OCI-LY7 (cell line): Measurements from ENCODE around the gene GNB1L.

Source experiments
- CTCF ChIP-seq: fragments of 200-600 bp; sonication (generic); conservative IDR thresholded peaks from 2 replicates; pipeline ENCODE4 v1.5.1; 2014; ENCODE audit warnings: mild to moderate bottlenecking, antibody characterized with exemption, low read length, moderate library complexity, mixed read lengths
- EZH2phosphoT487 ChIP-seq: fragments of 200-600 bp; sonication (generic); IDR thresholded peaks from 2 replicates; pipeline ENCODE4 v1.6.1; 2018; ENCODE audit warnings: low read depth, borderline replicate concordance, mild to moderate bottlenecking, mixed run types, antibody characterized with exemption, low read length, moderate library complexity, mixed read lengths

DNA sequence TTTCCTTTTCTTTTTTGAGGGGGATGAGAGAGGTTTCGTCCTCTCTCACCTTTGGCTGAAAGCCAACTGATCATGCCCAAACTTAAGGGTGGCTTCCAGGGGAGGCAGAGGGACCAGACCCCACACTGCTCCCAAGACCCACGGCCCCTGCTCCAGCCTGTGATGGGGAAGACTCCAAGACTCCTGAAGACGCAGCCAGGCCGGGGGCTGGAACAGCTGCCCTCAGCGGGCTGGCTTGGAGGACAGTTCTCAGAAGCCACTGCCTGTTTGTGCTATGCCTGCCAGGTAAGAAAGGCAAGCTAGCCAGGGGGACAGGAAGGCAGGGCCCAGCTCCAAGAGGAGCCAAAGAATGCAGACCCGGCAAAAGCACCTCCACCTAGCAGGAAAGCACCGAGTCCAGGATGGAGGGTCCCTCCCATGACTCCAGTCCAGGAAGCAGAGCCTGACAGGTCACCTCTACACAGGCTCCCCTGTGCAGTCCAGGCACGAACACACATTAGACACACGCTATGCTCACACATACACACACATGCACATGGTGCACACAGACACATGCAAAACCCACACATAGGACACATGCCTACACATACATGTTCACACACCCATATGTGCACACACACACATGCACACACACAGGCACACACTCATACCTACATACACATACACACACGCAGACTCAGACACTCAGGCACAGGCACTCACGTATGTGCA is 31.3 kb downstream of the GNB1L start:
- TF ChIP-seq EZH2phosphoT487 (no peak), CTCF (no peak)
